Subcutaneous adipose tissue (tissue), 4 donors: ENCODE measurements around the gene CMPK1. TPM values are rescaled to one million over a fixed set of nuclear protein-coding genes. Genes with fewer than 3 reads are reported as not detected.

Source experiments
- total RNA-seq, 4 donors: library from RNA; depleted of rRNA; stranded (reverse); fragments of >200 nt; gene quantifications; one replicate each; pipeline ENCODE4 v1.1.0, GENCODE V29; 2016
- TF ChIP-seq, protein P1 (sequence below): fragments of 450-650 bp; IDR thresholded peaks from one replicate; pipeline ENCODE4 v1.5.1; 2016; ENCODE audit warnings: low read depth, mild to moderate bottlenecking, control low read depth, antibody characterized with exemption, moderate library complexity

Gene CMPK1
- total RNA-seq, 4 donors from 2014 or later: 143 to 290 (median 199) TPM

DNA sequence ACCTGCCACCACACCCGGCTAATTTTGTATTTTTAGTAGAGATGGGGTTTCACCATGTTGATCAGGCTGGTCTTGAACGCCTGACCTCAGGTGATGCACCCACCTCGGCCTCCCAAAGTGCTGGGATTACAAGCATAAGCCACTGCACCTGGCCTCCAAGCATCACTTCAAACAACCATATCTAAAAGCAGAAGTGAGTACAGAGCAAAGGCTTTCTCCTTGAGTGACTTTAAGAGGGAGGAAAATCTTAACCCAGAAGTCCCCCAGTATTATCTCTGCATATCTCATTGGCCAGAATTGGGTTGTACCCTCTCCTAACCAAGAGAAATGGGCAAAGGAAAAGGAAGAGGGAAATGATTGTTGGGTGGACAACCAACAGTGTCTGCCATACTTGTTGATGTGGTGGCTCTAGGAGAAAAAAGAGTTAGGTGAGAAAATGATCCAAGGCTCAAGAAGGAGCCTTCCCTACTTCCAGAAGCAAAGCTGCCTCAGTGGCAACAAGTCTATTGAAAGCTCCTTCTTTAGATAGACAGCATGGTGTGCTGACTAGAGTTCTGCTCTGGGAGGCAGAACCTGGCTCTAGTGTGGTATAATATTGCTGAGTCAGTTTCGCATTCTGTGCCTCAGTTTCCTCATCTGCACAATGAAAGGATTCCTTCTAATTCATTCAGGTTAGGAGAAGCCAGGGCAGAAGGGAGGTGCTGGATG, 65.7 kb downstream of the CMPK1 start:
- TF ChIP-seq, protein P1, sequence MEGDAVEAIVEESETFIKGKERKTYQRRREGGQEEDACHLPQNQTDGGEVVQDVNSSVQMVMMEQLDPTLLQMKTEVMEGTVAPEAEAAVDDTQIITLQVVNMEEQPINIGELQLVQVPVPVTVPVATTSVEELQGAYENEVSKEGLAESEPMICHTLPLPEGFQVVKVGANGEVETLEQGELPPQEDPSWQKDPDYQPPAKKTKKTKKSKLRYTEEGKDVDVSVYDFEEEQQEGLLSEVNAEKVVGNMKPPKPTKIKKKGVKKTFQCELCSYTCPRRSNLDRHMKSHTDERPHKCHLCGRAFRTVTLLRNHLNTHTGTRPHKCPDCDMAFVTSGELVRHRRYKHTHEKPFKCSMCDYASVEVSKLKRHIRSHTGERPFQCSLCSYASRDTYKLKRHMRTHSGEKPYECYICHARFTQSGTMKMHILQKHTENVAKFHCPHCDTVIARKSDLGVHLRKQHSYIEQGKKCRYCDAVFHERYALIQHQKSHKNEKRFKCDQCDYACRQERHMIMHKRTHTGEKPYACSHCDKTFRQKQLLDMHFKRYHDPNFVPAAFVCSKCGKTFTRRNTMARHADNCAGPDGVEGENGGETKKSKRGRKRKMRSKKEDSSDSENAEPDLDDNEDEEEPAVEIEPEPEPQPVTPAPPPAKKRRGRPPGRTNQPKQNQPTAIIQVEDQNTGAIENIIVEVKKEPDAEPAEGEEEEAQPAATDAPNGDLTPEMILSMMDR: no peak

DNA sequence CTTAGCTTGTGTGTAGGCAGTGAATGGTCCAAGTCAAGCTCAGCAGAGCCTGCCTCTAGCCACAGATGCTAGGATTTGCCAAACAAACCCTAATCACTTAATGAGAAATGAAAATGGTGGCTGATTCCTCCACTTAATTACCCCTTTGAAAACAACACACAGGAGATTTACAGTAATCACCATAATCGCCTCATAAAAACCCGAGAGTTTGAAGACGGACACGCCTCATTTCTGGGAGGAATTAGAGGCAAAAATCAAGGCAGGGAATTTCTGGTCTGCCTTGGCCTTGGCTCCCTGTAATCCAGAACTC, 66.2 kb downstream of the CMPK1 start:
- TF ChIP-seq, protein P1: no peak

DNA sequence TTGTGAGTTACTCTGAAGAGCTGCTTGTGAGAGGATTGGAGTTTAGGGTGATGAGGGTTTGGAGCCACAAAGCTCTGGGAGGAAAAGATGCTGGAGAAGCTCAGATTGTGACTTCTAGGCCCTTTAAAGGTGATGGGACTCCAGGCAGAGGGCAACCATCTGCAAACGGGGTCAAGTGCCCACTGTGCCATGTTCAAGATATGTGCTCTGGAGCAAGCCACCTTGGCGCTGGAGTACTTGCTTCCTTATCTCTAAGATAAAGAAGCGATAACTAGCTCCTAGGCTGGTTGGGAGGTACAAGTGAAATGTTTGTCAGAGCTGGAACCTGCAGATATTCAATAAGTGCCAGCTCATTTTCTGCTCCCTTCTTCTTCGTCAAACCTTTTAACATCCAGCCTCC, 68.2 kb downstream of the CMPK1 start:
- TF ChIP-seq, protein P1: no peak

DNA sequence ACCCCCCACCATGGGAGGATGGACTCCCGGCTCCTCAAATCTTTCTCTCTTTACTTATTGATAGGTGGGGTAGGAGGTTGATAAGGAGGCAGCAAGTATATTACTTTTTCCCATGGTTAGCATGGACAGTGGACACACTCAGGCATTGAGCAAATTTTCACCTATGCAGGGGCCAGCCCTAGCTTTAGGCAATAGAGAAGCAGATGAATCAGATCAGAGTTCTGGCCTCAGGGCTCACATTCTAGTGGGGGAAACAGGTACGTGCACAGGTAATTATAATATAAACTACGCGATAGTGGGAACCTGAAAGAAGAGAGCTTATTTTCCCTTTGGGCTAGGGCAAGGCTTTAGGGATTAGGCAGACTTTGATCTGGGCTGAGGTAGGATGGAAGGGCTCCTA, 69.0 kb downstream of the CMPK1 start:
- TF ChIP-seq, protein P1: no peak

DNA sequence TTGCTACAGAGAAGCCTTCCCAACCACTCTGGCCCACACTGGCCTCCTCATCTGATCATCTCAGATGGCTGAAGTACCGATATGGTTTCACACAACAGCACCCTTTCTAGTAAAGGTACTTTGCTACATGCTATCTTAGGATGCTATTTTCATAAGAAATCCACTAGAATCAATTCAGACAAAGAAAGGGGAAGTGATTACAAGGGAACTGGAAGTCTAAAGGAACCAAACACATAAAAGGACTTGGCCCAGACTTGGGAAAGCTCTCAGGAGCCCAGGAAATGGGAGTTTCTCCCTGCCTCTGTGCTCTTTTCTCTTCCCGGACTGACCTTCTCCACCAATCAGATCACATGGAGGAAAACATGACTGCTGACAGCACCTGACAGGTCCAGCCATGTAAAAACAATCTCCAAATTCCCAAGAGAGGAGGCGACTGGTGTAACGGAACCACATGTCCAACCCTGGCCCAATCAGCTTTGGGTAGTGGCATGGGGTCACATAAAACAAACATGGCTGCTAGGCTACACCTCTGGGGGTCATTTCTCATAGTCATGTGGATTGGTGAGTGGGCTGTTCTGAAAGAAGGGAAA, 69.8 kb downstream of the CMPK1 start:
- TF ChIP-seq, protein P1: no peak

DNA sequence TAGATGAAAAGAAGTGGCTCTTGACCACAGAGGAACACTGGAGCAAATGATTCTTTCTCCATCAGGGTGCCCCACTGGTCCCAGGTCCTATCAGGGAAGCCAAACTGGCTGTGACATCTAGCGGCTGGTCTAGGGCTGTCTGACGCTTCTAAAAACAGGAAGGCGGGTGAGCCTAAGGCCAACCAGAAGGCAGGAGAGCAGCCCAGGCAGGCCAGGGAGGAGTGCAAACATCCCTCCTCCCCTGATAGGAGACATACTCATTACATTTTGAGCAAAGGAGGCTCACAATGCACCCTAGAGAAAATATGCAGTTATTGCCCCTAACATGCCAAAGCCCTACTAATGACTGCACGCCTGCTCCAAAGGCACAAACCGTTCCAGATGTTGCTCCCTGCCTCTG, 72.1 kb downstream of the CMPK1 start:
- TF ChIP-seq, protein P1: no peak

DNA sequence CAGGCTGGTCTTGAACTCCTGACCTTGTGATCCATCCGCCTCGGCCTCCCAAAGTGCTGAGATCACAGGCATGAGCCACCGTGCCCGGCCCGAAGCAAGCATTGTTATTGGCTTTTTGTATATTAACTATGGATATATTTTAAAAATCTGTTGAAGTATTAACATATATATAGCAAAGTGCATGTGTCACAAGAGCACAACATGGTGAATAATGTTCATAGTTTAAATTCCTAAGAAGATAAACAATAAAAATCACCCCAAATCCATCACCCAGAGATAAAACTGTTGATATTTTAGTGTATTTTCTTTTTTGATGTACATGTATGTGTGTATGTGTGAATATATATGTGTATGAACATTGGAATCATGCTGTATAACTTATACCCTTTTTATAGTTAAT, 73.4 kb downstream of the CMPK1 start:
- TF ChIP-seq, protein P1: no peak
